T-helper 2 cell treated with Interferon-gamma antibody and Interleukin-4, amounts not matched to agents 5 μg/mL and 100 μg/mL, for 36 hours (primary cell): ENCODE results near the gene CTNNA1.

Source experiments
- DNase-seq: peaks from one replicate; pipeline ENCODE4 v3.0.0; 2021; ENCODE audit warnings: low spot score
- H3K27ac Mint-ChIP-seq: one replicate; pipeline ENCODE4 v1.8.0; 2021; ENCODE audit warnings: mild to moderate bottlenecking, mixed read lengths
- H3K27me3 Mint-ChIP-seq: one replicate; pipeline ENCODE4 v1.8.0; 2021; ENCODE audit warnings: low read depth, mixed read lengths
- H3K36me3 Mint-ChIP-seq: one replicate; pipeline ENCODE4 v1.8.0; 2021; ENCODE audit warnings: low read depth, mixed read lengths
- H3K4me1 Mint-ChIP-seq: one replicate; pipeline ENCODE4 v1.8.0; 2021; ENCODE audit warnings: low read depth, mixed read lengths
- H3K4me3 Mint-ChIP-seq: one replicate; pipeline ENCODE4 v1.8.0; 2022; ENCODE audit warnings: mild to moderate bottlenecking, moderate library complexity, mixed read lengths
- H3K9me3 Mint-ChIP-seq: one replicate; pipeline ENCODE4 v1.8.0; 2021; ENCODE audit warnings: mixed read lengths

Gene CTNNA1

GRCh38 chr5:138951091-138951985, 198.1 kb downstream of the CTNNA1 start:
- Mint-ChIP-seq H3K4me3 (no peak overlapping the region), H3K27ac (no peak overlapping the region), H3K4me1 (peaks cover 11% of the 10 kb centered on the region), H3K36me3 (no peaks in the 10 kb centered on the region), H3K27me3 (no peaks in the 10 kb centered on the region), H3K9me3 (no peaks in the 10 kb centered on the region)
- DNase-seq = no peak

DNA sequence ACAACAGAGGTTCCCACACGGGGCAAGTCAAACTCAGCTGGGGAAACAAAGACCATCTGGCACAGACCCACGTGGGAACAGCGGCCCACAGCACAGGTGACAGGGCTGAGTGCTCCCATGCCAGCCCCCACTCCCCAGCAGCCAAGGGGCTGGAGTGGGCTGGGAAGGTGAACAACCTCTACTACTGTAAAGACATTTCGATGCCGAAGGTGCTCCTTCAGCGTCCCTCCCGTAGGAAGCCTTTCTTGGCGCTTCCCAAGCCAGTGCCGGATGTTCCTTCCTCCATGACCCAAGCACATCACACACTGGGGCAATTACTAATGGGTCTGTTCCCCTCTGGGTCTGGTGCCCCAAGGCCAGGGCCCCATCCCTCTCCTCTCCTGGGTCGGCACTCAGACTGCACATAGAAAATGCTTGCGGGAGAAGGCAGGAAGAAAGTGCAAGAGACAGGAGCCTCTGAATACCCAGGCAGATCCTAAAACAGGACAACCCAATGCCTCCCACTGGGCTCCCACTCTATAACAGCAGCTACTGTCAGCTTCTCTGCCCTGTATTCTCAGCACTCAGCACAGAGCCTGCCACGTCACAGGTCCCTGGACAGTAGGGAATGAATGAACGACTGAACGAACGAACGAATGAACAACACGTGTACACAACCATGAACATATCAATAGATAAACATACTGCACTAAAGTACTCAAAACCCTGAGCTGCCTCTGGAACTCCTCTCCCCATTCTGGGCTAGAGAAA, 198.9 kb downstream of the CTNNA1 start:
- Mint-ChIP-seq H3K4me1 (peaks cover 11% of the 10 kb centered on the region), H3K36me3 (no peaks in the 10 kb centered on the region), H3K9me3 (no peaks in the 10 kb centered on the region)

GRCh38 chr5:138952962-138953361, 199.7 kb downstream of the CTNNA1 start:
- H3K27ac Mint-ChIP-seq = peak overlapping the region; percentile 36

More for the DNA sequence above, 198.9 kb downstream of the CTNNA1 start:
- no peak overlapping the region for H3K4me3 Mint-ChIP-seq
- no peak for DNase-seq
- H3K27me3 Mint-ChIP-seq = no peaks in the 10 kb centered on the region
- H3K27ac Mint-ChIP-seq = peak overlapping the region; percentile 23

GRCh38 chr5:138953387-138954256, 200.4 kb downstream of the CTNNA1 start:
- DNase-seq = no peak
- Mint-ChIP-seq H3K9me3 (no peaks in the 10 kb centered on the region), H3K4me3 (peak overlapping the region; percentile 7), H3K4me1 (peaks cover 11% of the 10 kb centered on the region), H3K27me3 (no peaks in the 10 kb centered on the region), H3K36me3 (no peaks in the 10 kb centered on the region), H3K27ac (peak overlapping the region; percentile 36)

More at GRCh38 chr5:138952962-138953361, 199.7 kb downstream of the CTNNA1 start:
- no peaks in the 10 kb centered on the region for H3K36me3 Mint-ChIP-seq
- no peak for DNase-seq
- no peaks in the 10 kb centered on the region for H3K27me3 Mint-ChIP-seq
- no peaks in the 10 kb centered on the region for H3K9me3 Mint-ChIP-seq
- peak overlapping the region; percentile 7 for H3K4me3 Mint-ChIP-seq
- peaks cover 11% of the 10 kb centered on the region for H3K4me1 Mint-ChIP-seq

- Mint-ChIP-seq H3K9me3 (no peaks in the 10 kb centered on the region), H3K4me1 (peaks cover 11% of the 10 kb centered on the region), H3K27me3 (no peaks in the 10 kb centered on the region), H3K36me3 (no peaks in the 10 kb centered on the region), H3K27ac (no peak overlapping the region), H3K4me3 (no peak overlapping the region)
- DNase-seq = no peak
Measured at GRCh38 chr5:138954257-138955012, 201.2 kb downstream of the CTNNA1 start.

DNA sequence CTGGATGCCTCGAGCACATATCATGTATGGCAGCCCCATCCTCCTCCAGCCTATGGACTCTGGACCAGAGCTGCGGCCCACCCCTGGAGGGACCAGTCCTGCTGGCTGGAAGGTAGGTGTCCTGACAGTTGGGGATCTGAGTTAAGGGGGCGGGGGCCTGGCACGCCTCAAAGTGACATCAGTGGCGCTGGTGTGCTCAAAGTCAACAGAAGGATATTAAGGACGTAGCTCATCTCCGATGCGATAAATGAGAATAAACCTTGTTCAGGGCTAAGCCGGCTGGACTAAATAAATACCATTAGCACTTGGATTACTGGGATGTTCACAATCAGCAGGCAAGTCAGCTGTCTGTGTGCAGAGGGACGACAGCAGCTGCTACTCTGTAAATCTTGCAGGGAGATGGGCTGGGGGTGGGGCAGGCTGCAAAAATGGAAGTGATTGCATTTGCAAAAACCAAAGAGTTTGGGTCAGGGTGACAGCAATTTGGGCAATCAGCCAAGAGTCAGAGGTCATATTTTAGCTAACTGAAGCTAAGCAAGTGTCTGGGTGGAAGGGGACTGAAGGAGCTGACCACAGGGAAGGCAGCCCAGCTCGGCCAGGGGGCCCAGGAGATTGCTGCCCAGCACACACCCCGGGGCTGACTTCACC, 201.9 kb downstream of the CTNNA1 start:
- Mint-ChIP-seq H3K4me1 (peaks cover 11% of the 10 kb centered on the region), H3K27me3 (no peaks in the 10 kb centered on the region), H3K36me3 (no peaks in the 10 kb centered on the region), H3K27ac (no peak overlapping the region), H3K4me3 (no peak overlapping the region), H3K9me3 (no peaks in the 10 kb centered on the region)
- DNase-seq = no peak

GRCh38 chr5:138955671-138956295, 202.6 kb downstream of the CTNNA1 start:
- Mint-ChIP-seq H3K9me3 (no peaks in the 10 kb centered on the region), H3K4me1 (peaks cover 11% of the 10 kb centered on the region), H3K36me3 (no peaks in the 10 kb centered on the region), H3K27me3 (no peaks in the 10 kb centered on the region), H3K27ac (no peak overlapping the region), H3K4me3 (no peak overlapping the region)
- no peak for DNase-seq

DNA sequence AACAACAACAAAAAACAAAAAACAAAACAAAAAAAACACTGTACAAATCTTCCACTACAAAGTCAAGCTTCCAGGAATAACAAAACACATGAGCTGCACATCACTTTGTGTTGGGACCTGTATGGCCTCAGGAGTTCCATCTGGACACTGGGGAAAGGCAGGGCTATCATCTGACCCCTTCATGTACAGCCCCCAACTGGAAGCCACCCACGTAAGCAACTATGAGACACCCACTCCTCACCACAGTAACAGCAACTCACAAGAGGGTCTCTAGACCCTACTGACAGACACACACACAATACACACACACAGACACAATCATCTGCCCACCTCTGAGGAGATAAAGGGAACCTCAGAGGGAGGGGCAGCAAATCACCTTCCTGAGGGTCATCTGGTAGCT, 203.6 kb downstream of the CTNNA1 start:
- Mint-ChIP-seq H3K36me3 (no peaks in the 10 kb centered on the region), H3K4me1 (peaks cover 11% of the 10 kb centered on the region), H3K27me3 (no peaks in the 10 kb centered on the region), H3K9me3 (no peaks in the 10 kb centered on the region), H3K4me3 (no peak overlapping the region), H3K27ac (no peak overlapping the region)
- no peak for DNase-seq

DNA sequence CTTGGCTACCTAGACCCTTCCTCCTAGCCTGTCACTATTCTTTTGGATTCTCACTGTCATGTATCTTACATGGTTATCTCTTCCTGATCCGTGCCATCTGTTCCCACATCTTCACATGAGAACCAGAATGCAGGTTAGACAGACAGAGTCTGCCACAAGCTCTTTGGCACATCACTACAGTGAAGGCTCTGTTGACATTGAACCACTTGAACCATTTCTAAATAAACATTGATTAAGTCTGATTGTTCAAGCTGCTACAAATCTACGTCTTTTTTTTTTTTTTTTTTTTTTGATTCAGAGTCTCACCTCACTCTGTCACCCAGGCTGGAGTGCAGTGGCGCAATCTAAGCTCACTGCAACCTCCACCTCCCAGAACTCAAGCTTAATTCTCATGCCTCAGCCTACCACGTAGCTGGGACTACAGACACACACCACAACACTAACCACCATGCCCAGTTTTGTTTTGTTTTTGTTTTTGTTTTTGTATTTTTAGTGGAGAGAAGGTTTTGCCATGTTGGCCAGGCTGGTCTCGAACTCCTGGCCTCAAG, 207.0 kb downstream of the CTNNA1 start:
- Mint-ChIP-seq H3K36me3 (no peaks in the 10 kb centered on the region), H3K27me3 (no peaks in the 10 kb centered on the region)

DNA sequence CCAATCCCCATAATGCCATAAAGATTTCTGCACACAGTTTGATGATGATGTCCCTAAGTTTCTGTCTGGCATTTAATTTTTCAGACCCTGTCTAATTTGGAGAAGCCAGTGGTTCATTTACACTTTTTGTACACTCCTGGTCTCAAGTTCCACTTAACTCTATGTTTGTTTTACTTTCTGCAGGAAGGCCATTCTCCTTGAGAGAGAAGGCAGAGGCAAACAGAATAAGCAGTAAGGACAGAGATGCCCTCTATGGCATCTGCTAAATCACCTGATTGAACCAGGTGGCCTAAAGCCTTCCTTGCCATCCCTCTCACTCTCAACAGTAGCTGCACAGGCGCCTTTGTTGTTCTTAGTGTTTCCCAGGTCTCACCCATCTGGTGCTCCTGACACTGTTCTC, 208.0 kb downstream of the CTNNA1 start:
- Mint-ChIP-seq H3K4me3 (no peak overlapping the region), H3K27ac (no peak overlapping the region), H3K9me3 (no peaks in the 10 kb centered on the region), H3K27me3 (no peaks in the 10 kb centered on the region), H3K36me3 (no peaks in the 10 kb centered on the region), H3K4me1 (no peaks in the 10 kb centered on the region)
- no peak for DNase-seq

More for the DNA sequence above, 207.0 kb downstream of the CTNNA1 start:
- Mint-ChIP-seq H3K4me1 (no peaks in the 10 kb centered on the region), H3K27ac (no peak overlapping the region), H3K9me3 (no peaks in the 10 kb centered on the region), H3K4me3 (no peak overlapping the region)
- DNase-seq = no peak

- Mint-ChIP-seq H3K9me3 (no peaks in the 10 kb centered on the region), H3K27me3 (no peaks in the 10 kb centered on the region), H3K36me3 (no peaks in the 10 kb centered on the region), H3K4me1 (no peaks in the 10 kb centered on the region), H3K4me3 (no peak overlapping the region), H3K27ac (no peak overlapping the region)
- no peak for DNase-seq
Measured at GRCh38 chr5:138961729-138962128, 208.5 kb downstream of the CTNNA1 start.

DNA sequence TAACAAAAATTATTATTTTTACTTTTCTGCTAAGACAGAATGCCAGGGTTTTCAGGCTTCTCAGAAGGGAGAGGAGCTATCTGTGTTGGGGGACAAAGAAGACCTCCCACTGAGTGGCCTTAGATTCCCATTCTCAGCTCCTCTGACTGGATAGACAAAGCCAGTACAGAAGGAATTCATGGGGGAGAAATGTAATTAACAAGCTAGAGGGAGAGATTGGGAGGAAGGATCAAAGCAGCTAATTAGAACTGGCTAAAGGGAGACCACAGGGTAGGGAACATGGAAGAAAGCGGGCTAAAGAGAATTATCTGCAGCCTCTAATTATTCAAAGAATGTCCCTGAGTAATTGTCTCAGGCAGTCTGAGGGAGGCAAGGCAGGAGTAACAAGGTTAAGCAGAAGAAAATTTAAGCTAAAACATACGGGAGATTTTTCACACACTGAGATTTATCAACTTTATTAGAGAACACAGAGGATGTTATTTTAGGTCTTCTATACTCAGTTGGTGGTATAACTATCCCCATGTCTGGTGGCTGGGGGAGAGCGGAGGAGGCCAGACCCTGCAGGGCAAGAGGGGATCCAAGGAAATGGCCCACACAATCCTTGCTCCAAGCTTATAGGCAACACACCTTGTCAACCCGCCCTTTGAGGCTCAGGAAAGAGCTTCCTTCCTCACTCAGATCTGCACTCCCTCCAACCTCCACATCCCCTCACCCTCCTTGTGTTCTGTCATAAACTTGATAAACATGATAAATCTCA, 209.6 kb downstream of the CTNNA1 start:
- H3K27ac Mint-ChIP-seq = no peak overlapping the region
- no peaks in the 10 kb centered on the region for H3K9me3 Mint-ChIP-seq
- no peaks in the 10 kb centered on the region for H3K27me3 Mint-ChIP-seq
- no peak overlapping the region for H3K4me3 Mint-ChIP-seq
- no peak for DNase-seq
- no peaks in the 10 kb centered on the region for H3K36me3 Mint-ChIP-seq
- H3K4me1 Mint-ChIP-seq = no peaks in the 10 kb centered on the region
